ENCODE measurements around the gene LOXHD1. TPM values are rescaled to one million over a fixed set of nuclear protein-coding genes. Genes with fewer than 3 reads are reported as not detected.

The LOXHD1 gene
- total RNA-seq, 2 experiments from 2014 or later, result 0.11 to 0.45 TPM

- DNase-seq, result no peak
- H3K4me3 Mint-ChIP-seq, result no peak overlapping the region
- H3K27ac Mint-ChIP-seq, result no peak overlapping the region
- intact Hi-C loops (cut with micrococcal nuclease), result no loop called here
- TF ChIP-seq CTCF (IDR thresholded peaks at IDR 0.05), result no peak
- no peak for ATAC-seq
- CTCF ChIA-PET, result interaction anchor here (1.1 kb wide), 1 partner anchor 12 kb away, joined by 5 read pairs; no protein-coding TSS in a partner anchor
- POLR2A ChIA-PET, result no interaction called here
- peaks cover 4% of the 10 kb centered on the region for H3K4me1 Mint-ChIP-seq (ENCODE audit: low read depth)
- H3K27me3 Mint-ChIP-seq, result peaks cover 1% of the 10 kb centered on the region
- H3K9me3 Mint-ChIP-seq, result no peaks in the 10 kb centered on the region
- H3K36me3 Mint-ChIP-seq (ENCODE audit: low read depth), result no peaks in the 10 kb centered on the region
Measured at GRCh38 chr18:46538376-46538775, 118.6 kb downstream of the LOXHD1 start.

GRCh38 chr18:46536215-46536874 lies 120.7 kb downstream of the LOXHD1 start:
- Mint-ChIP-seq H3K4me1 (ENCODE audit: low read depth) (no peaks in the 10 kb centered on the region), H3K36me3 (ENCODE audit: low read depth) (no peaks in the 10 kb centered on the region), H3K4me3 (no peak overlapping the region), H3K27me3 (peaks cover 1% of the 10 kb centered on the region), H3K9me3 (no peaks in the 10 kb centered on the region), H3K27ac (no peak overlapping the region)
- intact Hi-C loops (cut with micrococcal nuclease), result no loop called here
- ChIA-PET POLR2A (no interaction called here), CTCF (interaction anchor here (2.7 kb wide), 1 partner anchor 122 kb away, joined by 7 read pairs; no protein-coding TSS in a partner anchor)
- no peak for TF ChIP-seq CTCF (IDR thresholded peaks at IDR 0.05)
- DNase-seq, result peak; percentile 15
- no peak for ATAC-seq

GRCh38 chr18:46531482-46531881 lies 125.5 kb downstream of the LOXHD1 start:
- no peak for TF ChIP-seq CTCF (IDR thresholded peaks at IDR 0.05)

GRCh38 chr18:46528037-46528436 lies 129.0 kb downstream of the LOXHD1 start:
- CTCF ChIA-PET, result interaction anchor here (3.5 kb wide), 1 partner anchor 130 kb away, joined by 12 read pairs; no protein-coding TSS in a partner anchor
- intact Hi-C loops (cut with micrococcal nuclease), result no loop called here
- POLR2A ChIA-PET, result no interaction called here
- Mint-ChIP-seq H3K27ac (no peak overlapping the region), H3K4me3 (no peak overlapping the region), H3K9me3 (no peaks in the 10 kb centered on the region), H3K4me1 (ENCODE audit: low read depth) (no peaks in the 10 kb centered on the region), H3K36me3 (ENCODE audit: low read depth) (no peaks in the 10 kb centered on the region), H3K27me3 (no peaks in the 10 kb centered on the region)
- ATAC-seq, result no peak
- no peak for DNase-seq
- no peak for TF ChIP-seq CTCF (IDR thresholded peaks at IDR 0.05)

More at GRCh38 chr18:46531482-46531881, 125.5 kb downstream of the LOXHD1 start:
- Mint-ChIP-seq H3K27ac (no peak overlapping the region), H3K9me3 (no peaks in the 10 kb centered on the region), H3K4me1 (ENCODE audit: low read depth) (no peaks in the 10 kb centered on the region), H3K27me3 (peaks cover 1% of the 10 kb centered on the region), H3K36me3 (ENCODE audit: low read depth) (no peaks in the 10 kb centered on the region), H3K4me3 (no peak overlapping the region)
- CTCF ChIA-PET, result interaction anchor here (0.5 kb wide), 1 partner anchor 127 kb away, joined by 3 read pairs; no protein-coding TSS in a partner anchor
- intact Hi-C loops (cut with micrococcal nuclease), result no loop called here
- ATAC-seq (no peak), DNase-seq (no peak)
- POLR2A ChIA-PET, result no interaction called here

GRCh38 chr18:46519870-46520269 lies 137.2 kb downstream of the LOXHD1 start:
- TF ChIP-seq CTCF (IDR thresholded peaks at IDR 0.05), result no peak
- POLR2A ChIA-PET, result no interaction called here
- Mint-ChIP-seq H3K27me3 (peaks cover 2% of the 10 kb centered on the region), H3K36me3 (ENCODE audit: low read depth) (no peaks in the 10 kb centered on the region), H3K9me3 (no peaks in the 10 kb centered on the region), H3K4me1 (ENCODE audit: low read depth) (no peaks in the 10 kb centered on the region), H3K4me3 (no peak overlapping the region), H3K27ac (no peak overlapping the region)
- no peak for DNase-seq
- CTCF ChIA-PET, result no interaction called here
- ATAC-seq, result no peak
- intact Hi-C loops (cut with micrococcal nuclease), result no loop called here
